KMS-11 (cell line): ENCODE measurements around the gene CHP1.

Experiments
- H2AFZ ChIP-seq: fragments of 200-600 bp; sonication (generic); 2 replicates; pipeline ENCODE4 v1.6.1; 2016; ENCODE audit warnings: antibody characterized with exemption, mixed run types, low read depth
- H3K27ac ChIP-seq: fragments of 200-600 bp; sonication (generic); 2 replicates; pipeline ENCODE4 v1.6.1; 2016; ENCODE audit warnings: mild to moderate bottlenecking, mixed run types
- H3K27me3 ChIP-seq: fragments of 200-600 bp; sonication (generic); 2 replicates; pipeline ENCODE4 v1.6.1; 2017; ENCODE audit warnings: mild to moderate bottlenecking, low read depth, mixed run types, moderate library complexity; ENCODE audit not compliant: insufficient read depth
- H3K36me3 ChIP-seq: fragments of 200-600 bp; sonication (generic); 2 replicates; pipeline ENCODE4 v1.6.1; 2017; ENCODE audit warnings: mild to moderate bottlenecking, mixed run types; ENCODE audit not compliant: insufficient read depth
- H3K4me1 ChIP-seq: fragments of 200-600 bp; sonication (generic); 2 replicates; pipeline ENCODE4 v1.6.1; 2016; ENCODE audit warnings: mild to moderate bottlenecking, low read depth, mixed run types; ENCODE audit not compliant: poor library complexity, severe bottlenecking
- H3K4me2 ChIP-seq: fragments of 200-600 bp; sonication (generic); 2 replicates; pipeline ENCODE4 v1.7.0; 2016; ENCODE audit warnings: mild to moderate bottlenecking, mixed run types
- H3K4me3 ChIP-seq: fragments of 200-600 bp; sonication (generic); IDR thresholded peaks from 2 replicates; pipeline ENCODE4 v1.6.1; 2017; ENCODE audit warnings: low read depth, low read length, mixed read lengths; ENCODE audit not compliant: insufficient read depth
- H3K79me2 ChIP-seq: fragments of 200-600 bp; sonication (generic); 2 replicates; pipeline ENCODE4 v1.6.1; 2016; ENCODE audit warnings: low read depth, mixed run types; ENCODE audit not compliant: insufficient read depth
- H3K9ac ChIP-seq: fragments of 200-600 bp; sonication (generic); 2 replicates; pipeline ENCODE4 v1.6.1; 2016; ENCODE audit warnings: mild to moderate bottlenecking, mixed run types
- H4K20me1 ChIP-seq: fragments of 200-600 bp; sonication (generic); 2 replicates; pipeline ENCODE4 v1.6.1; 2016; ENCODE audit warnings: mild to moderate bottlenecking, mixed run types; ENCODE audit not compliant: insufficient read depth
- CTCF ChIP-seq: fragments of 200-600 bp; sonication (generic); conservative IDR thresholded peaks from 2 replicates; pipeline ENCODE4 v1.6.1; 2017; ENCODE audit warnings: low read depth, mild to moderate bottlenecking, antibody characterized with exemption, low read length, moderate library complexity, mixed read lengths

The CHP1 gene

GRCh38 chr15:41199470-41199869 lies 31.6 kb upstream of the CHP1 start:
- H2AFZ ChIP-seq = no peak overlapping the region
- H3K9ac ChIP-seq = no peak overlapping the region
- H3K27ac ChIP-seq = no peak overlapping the region
- H3K4me2 ChIP-seq = no peak overlapping the region
- H3K36me3 ChIP-seq = no peaks in the 10 kb centered on the region
- H3K79me2 ChIP-seq = no peaks in the 10 kb centered on the region
- no peaks in the 10 kb centered on the region for H4K20me1 ChIP-seq
- no peak overlapping the region for H3K4me3 ChIP-seq
- no peaks in the 10 kb centered on the region for H3K27me3 ChIP-seq
- TF ChIP-seq CTCF = no peak
- H3K4me1 ChIP-seq = no peaks in the 10 kb centered on the region

DNA sequence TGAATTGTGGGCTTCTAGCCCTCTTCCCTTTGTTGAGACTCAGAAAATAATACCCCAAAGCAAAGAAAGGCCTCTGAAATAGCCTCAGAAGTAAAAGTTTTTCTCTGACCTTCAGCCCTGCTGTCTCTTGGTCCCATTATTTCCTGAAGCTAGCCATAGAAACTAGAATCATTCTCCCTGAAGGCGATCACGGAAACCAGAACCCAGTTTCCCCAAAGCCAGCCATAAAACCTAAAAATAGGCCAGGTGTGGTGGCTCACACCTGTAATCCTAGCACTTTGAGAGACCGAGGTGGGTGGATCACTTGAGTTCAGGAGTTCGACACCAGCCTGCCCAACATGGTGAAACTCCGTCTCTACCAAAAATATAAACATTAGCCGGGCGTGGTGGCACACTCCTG lies 27.7 kb upstream of the CHP1 start:
- no peak overlapping the region for H3K27ac ChIP-seq
- H2AFZ ChIP-seq = no peak overlapping the region
- H4K20me1 ChIP-seq = no peaks in the 10 kb centered on the region
- H3K4me1 ChIP-seq = no peaks in the 10 kb centered on the region
- TF ChIP-seq CTCF = no peak
- H3K4me2 ChIP-seq = no peak overlapping the region
- no peaks in the 10 kb centered on the region for H3K36me3 ChIP-seq
- H3K9ac ChIP-seq = no peak overlapping the region
- H3K27me3 ChIP-seq = no peaks in the 10 kb centered on the region
- H3K79me2 ChIP-seq = no peaks in the 10 kb centered on the region
- H3K4me3 ChIP-seq = no peak overlapping the region

- no peak overlapping the region for H3K4me2 ChIP-seq
- H3K9ac ChIP-seq = no peak overlapping the region
- H3K4me1 ChIP-seq = no peaks in the 10 kb centered on the region
- no peaks in the 10 kb centered on the region for H3K27me3 ChIP-seq
- no peak overlapping the region for H2AFZ ChIP-seq
- TF ChIP-seq CTCF = no peak
- H3K36me3 ChIP-seq = no peaks in the 10 kb centered on the region
- H4K20me1 ChIP-seq = no peaks in the 10 kb centered on the region
- no peaks in the 10 kb centered on the region for H3K79me2 ChIP-seq
- no peak overlapping the region for H3K27ac ChIP-seq
- H3K4me3 ChIP-seq = no peak overlapping the region
Observed at GRCh38 chr15:41205315-41205714, 25.8 kb upstream of the CHP1 start.

GRCh38 chr15:41207687-41208448 lies 23.2 kb upstream of the CHP1 start:
- no peak overlapping the region for H3K4me2 ChIP-seq
- H3K79me2 ChIP-seq = no peaks in the 10 kb centered on the region
- H2AFZ ChIP-seq = no peak overlapping the region
- H3K27ac ChIP-seq = no peak overlapping the region
- no peak overlapping the region for H3K4me3 ChIP-seq
- no peak for TF ChIP-seq CTCF
- H3K9ac ChIP-seq = no peak overlapping the region
- no peaks in the 10 kb centered on the region for H4K20me1 ChIP-seq
- no peaks in the 10 kb centered on the region for H3K4me1 ChIP-seq
- no peaks in the 10 kb centered on the region for H3K36me3 ChIP-seq
- no peaks in the 10 kb centered on the region for H3K27me3 ChIP-seq
